Measurements from ENCODE around the gene ARL13B. TPM values are rescaled to one million over a fixed set of nuclear protein-coding genes. Genes with fewer than 3 reads are reported as not detected.

Gene ARL13B
- total and polyA plus RNA-seq, 2 of the 13 experiments (the other 11 are each of a cell fraction or from before 2014, with no cell fraction given) = 2.2 to 9.6 TPM

GRCh38 chr3:93994056-93994455, 14.1 kb downstream of the ARL13B start:
- H3K9ac ChIP-seq (ENCODE audit: insufficient read depth, low read depth, low read length) = no peak overlapping the region
- no peak overlapping the region for H2AFZ ChIP-seq (ENCODE audit: low read length)
- intact Hi-C loops (cut with micrococcal nuclease; ENCODE audit: unreplicated experiment) = no loop called here
- H3K4me2 ChIP-seq (ENCODE audit: low read depth, low read length) = no peak overlapping the region
- in situ Hi-C loops (cut with HindIII; ENCODE audit: extremely low pct_ligation_motif_present, low pct_unique_long_range_greater_than_20kb) = no loop called here
- CTCF ChIA-PET (ENCODE audit: low intra/inter-chr PET ratio, low total read pairs) = no interaction called here
- H3K4me3 ChIP-seq (replicated peaks in 1 of 3; ENCODE audit: insufficient read depth in 1 of 3, low read depth in 2 of 3, low read length in 3 of 3) = no peak overlapping the region
- ATAC-seq (no peak), FAIRE-seq (no peak), DNase-seq (ENCODE audit: low spot score) (no peak)
- H3K36me3 ChIP-seq (replicated peaks in 1 of 2; ENCODE audit: control insufficient read depth in 1 of 2, insufficient read depth in 2 of 2, low read length in 2 of 2) = no peaks in the 10 kb centered on the region; a peak in 1 of 5 replicates
- H3K4me1 ChIP-seq (ENCODE audit: insufficient read depth, low read length) = no peaks in the 10 kb centered on the region
- BruUV-seq (replicated peaks) = no TSS peak
- H3K27ac ChIP-seq (ENCODE audit: extremely low read length, insufficient read depth, low read length) = no peak overlapping the region
- WGBS (ENCODE audit: low lambda C conversion rate) = 93% methylated on average over 3 of the region's 3 CpGs
- no peak for TF ChIP-seq CAMTA2 (CRISPR knock-in tag; IDR thresholded peaks at IDR 0.05; ENCODE audit: borderline replicate concordance)
- no peak for TF ChIP-seq CBX5 (CRISPR knock-in tag; IDR thresholded peaks at IDR 0.05; ENCODE audit: borderline replicate concordance)
- TF ChIP-seq PCBP2 (optimal IDR thresholded peaks at IDR 0.05; ENCODE audit: low read depth, low read length, poor library complexity, severe bottlenecking) = no peak
- TF ChIP-seq PTBP1 (IDR thresholded peaks at IDR 0.05; ENCODE audit: low read depth, low read length, poor library complexity, severe bottlenecking) = no peak
- no peak for TF ChIP-seq PHF20 (CRISPR knock-in tag; IDR thresholded peaks at IDR 0.05)
- no peak for TF ChIP-seq MEF2D (CRISPR knock-in tag; IDR thresholded peaks at IDR 0.05)
- no peak for TF ChIP-seq NCOA5 (CRISPR knock-in tag; IDR thresholded peaks at IDR 0.05)
- no peak for TF ChIP-seq ZNF749 (CRISPR knock-in tag; IDR thresholded peaks at IDR 0.05; ENCODE audit: borderline replicate concordance)
- no peak for TF ChIP-seq BATF2 (CRISPR knock-in tag; IDR thresholded peaks at IDR 0.05)
- no peak for TF ChIP-seq CC2D1A (CRISPR knock-in tag; IDR thresholded peaks at IDR 0.05)
- no peaks in the 10 kb centered on the region for H4K20me1 ChIP-seq (ENCODE audit: insufficient read depth, low read length)
- H3K79me2 ChIP-seq (ENCODE audit: insufficient read depth, low read length) = no peaks in the 10 kb centered on the region
- no peaks in the 10 kb centered on the region for H3K27me3 ChIP-seq (ENCODE audit: control insufficient read depth in 1 of 2, insufficient read depth in 2 of 2, low read length in 2 of 2)
- POLR2A ChIA-PET = no interaction called here
- H3K9me3 ChIP-seq (ENCODE audit: low read length) = no peaks in the 10 kb centered on the region
